Left colon (tissue), 2 donors: ENCODE measurements around the gene MTFR1L. TPM values are rescaled to one million over a fixed set of nuclear protein-coding genes. Genes with fewer than 3 reads are reported as not detected.
A peak's percentile ranks its signal among the peaks of the same experiment; 100 is the strongest.

ENCODE experiments used
- ATAC-seq: fragments of 200-7000 bp; cut with Tn5 transposase; one replicate; pipeline ENCODE4 v1.9.1; 2020; ENCODE audit warnings: mild to moderate bottlenecking, moderate library complexity
- DNase-seq, 2 donors: peaks; one replicate each; pipeline ENCODE4 v3.0.0-alpha.2; 2020
- intact Hi-C, 2 donors: fragments of 100-400 bp; cut with DNase I in 1 of 2; cut with micrococcal nuclease in 1 of 2; formaldehyde crosslinking; loops; one replicate each; pipeline versions ENCODE4 v1.11.2 to v1.14.0; 2022; cut with DNase I, micrococcal nuclease
- total RNA-seq, 2 donors: library from RNA; stranded (reverse); fragmentation: NEBNext Ultra II Directional; extraction: Animal tissue kit (Norgen Biotek cat#: 25700); gene quantifications; one replicate each; pipeline ENCODE4 v1.2.1, GENCODE V29; 2021
- donor health status: DM: no; HTN: no; CAD: no.
- donor health status: DM: yes; HTN: yes; CAD: no.

Gene MTFR1L
- total RNA-seq, 2 donors from 2014 or later, result 42.1 to 59.4 TPM

DNA sequence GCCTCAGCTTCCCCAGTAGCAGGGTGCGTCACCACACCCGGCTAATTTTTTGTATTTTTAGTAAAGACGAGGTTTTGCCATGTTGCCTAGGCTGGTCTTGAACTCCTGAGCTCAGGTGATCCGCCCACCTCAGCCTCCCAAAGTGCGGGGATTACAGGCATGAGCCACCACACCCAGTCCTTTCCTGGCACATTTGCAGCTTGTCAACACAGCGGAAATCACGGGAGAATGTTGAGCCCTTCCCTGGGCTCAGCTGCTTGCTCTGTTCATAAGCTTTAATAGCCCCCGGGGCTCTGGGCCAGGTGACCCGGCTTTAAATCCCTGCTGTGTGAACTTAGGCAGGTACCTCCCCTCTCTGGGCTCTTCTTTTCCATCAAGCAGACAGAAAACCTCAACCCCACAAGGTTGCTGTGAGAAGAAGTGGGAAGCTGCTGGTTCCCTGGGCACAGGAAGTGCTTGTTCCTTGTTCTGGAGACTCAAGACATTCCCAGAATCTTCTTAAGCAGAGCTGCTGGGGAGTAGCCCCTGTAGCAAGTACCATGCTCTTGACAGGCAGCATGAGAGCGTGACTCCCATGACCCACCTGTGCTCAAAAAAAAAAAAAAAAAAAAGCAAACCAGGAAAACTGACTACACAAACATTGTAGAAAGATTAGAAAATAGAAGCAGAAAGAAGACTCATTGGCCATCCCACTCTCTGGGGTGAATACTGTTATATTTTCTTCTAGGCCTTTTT is 34.3 kb upstream of the MTFR1L start:
- DNase-seq (no peak), ATAC-seq (peak; percentile 62)
- intact Hi-C loops, result no loop called here

DNA sequence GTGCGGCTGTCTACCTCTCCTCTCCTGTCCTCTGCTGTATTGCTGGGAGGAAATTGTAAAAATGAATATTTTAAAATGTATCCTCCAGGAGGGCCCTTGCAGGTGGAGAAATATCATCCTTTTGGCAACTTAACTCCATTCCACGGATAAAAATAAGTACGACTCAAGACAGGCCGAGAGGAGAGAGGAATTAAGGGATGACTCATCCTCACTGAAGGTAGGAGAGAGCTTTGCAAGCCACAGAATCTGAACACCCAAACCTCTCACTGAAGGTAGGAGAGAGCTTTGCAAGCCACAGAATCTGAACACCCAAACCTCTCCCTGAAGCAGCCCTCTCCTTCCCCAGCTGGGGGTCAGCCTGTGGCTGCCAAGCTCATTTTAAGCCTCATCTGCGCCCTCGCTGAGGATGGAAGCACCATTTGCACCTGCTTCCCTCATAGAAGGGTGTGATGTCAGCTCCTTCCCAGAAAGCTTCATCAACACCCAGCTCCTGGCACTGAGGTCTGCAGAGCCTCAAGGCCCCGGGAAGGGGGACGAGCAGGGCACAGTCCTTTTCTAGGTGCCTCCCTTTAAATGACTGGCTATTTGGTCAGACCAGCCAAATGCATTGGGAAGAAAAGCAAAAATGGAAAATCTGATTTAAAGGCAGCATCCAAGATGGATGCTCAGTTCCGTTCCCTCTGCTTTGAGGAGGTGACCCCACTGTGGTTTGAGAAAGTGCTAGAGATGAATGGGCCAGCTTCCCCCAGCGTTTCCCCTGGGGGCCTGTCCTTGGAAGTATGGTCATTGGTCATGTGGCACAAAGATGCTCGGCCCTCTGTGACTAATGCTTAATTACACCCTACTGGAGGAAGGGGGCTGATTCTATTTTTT is 32.6 kb upstream of the MTFR1L start:
- no peak for DNase-seq

DNA sequence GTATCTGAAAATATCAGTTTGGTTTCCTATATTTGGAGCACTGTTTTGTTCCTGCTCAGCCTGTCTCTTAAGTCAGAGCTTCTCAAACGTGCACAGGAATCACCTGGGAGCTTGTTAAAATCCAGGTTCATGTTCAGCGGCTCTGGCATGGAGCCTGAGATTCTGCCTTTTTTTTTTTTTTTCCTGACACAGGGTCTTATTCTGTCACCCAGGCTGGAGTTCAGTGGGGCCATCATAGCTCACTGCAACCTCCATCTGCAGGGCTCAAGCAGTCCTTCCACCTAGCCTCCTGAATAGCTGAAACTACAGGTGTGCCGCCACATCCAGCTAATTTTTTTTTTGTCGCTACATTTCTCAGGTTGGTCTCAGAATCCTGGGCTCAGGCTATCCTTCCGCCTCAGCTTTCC is 32.0 kb upstream of the MTFR1L start:
- intact Hi-C loops, result no loop called here
- no peak for DNase-seq
- no peak for ATAC-seq

More for the DNA sequence above, 32.6 kb upstream of the MTFR1L start:
- intact Hi-C loops, result no loop called here
- ATAC-seq, result no peak

DNA sequence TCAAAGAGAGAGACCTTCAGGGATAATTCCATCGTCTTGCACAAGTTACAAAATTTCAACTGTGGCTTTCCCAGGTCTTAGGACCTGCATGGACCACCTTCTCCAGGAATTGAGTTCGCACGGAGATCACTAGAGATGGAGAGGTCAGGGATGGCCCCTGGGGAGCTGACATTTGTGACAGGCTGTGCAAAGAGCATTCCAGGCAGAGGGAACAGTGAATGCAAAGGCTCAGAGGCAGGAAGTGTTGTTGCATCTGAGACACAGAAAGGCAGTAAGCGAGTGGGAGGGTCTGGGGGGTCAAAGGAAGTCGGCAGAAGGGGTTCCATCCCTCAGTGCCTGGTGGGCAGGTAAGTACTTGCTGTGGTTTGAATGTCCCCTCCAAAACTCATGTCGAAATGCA is 29.3 kb upstream of the MTFR1L start:
- intact Hi-C loops, result no loop called here
- ATAC-seq (no peak), DNase-seq (no peak)

GRCh38 chr1:25792115-25792514 is 27.6 kb upstream of the MTFR1L start:
- intact Hi-C loops, result no loop called here
- ATAC-seq, result no peak
- no peak for DNase-seq

DNA sequence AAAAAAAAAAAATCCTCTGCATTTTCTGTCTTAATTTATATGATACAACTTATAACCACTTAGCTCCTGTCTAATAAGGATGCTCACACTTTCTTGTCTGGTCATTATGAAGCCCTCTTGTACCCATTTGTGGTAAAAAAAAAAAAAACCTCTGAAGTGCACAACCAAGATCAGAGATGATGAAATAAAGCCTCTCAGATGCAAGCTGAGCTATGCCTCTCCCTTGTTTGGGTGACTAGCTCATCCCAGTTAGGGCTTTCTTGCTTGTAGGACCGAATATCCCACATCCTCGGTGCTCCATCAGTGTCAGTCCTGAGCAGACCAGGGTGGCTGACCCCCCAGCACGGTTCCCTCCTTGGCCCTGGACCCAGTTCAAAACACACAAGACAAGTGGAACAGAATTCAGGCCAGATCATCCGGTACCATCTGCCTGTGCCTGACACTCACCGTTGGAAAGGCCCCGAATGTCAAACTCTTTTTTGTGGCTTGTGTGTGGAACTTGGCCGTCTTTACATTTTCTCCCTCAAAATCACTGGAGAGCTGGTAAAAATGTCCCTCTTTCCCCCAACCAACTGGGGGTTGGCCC is 26.1 kb upstream of the MTFR1L start:
- intact Hi-C loops, result no loop called here

GRCh38 chr1:25794325-25794724 is 25.4 kb upstream of the MTFR1L start:
- intact Hi-C loops, result no loop called here
- DNase-seq (no peak), ATAC-seq (no peak)

More for the DNA sequence above, 26.1 kb upstream of the MTFR1L start:
- no peak for ATAC-seq
- no peak for DNase-seq

- intact Hi-C loops, result loop anchor here (5.0 kb wide), 2 partner anchors 183 to 188 kb away; no protein-coding TSS in a partner anchor
- no peak for DNase-seq
- no peak for ATAC-seq
These were observed 24.5 kb upstream of the MTFR1L start for GRCh38 chr1:25795211-25795610.

DNA sequence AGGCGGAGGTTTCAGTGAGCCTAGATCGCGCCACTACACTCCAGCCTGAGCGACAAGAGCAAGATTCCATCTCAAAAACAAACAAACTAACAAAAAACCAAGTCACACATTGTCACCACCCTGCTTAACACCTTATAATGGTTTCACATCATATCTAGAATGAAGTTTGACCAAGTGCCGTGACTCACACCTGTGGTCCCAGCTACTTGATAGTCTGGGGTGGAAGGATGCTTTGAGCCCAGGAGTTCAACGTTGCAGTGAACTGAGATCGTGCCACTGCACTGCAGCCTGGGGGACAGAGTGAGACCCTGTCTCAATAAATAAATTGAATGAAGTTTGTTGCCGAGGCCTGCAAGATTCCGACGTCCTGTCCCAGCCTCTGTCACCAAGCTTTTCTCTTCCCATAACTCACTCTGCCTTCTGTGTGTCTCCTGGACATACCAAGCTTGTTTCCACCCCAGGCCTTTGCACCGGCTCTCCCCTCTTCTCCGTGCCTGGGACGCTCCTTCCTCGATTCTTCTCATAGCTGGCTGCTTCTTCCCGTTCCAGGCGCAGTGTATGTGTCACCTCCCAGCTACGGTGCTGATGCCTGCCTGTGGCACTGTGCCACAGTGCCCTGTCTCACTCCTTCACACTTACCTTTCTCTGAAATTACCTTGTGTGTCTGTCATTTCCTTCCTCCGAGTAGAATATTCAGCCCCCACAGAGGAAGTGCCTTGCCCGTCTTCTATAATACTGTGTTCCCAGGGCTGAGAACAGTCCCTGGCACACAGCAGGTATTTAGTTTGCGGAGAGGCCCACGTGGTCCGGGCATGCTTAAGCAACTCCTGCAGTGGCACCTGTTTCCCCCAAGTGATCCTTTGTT is 23.6 kb upstream of the MTFR1L start:
- intact Hi-C loops, result loop anchor here (5.0 kb wide), 2 partner anchors 184 to 189 kb away; no protein-coding TSS in a partner anchor
- ATAC-seq, result peak; percentile 45
- DNase-seq, result no peak

GRCh38 chr1:25796811-25797458 is 22.8 kb upstream of the MTFR1L start:
- peak; percentile 60 for ATAC-seq
- intact Hi-C loops, result loop anchor here (5.0 kb wide), 2 partner anchors 185 to 190 kb away; no protein-coding TSS in a partner anchor
- peak; percentile 74 to 95 for DNase-seq

- peak in 1 of 2 donors; percentile 49 for DNase-seq
- intact Hi-C loops, result loop anchor here (5.0 kb wide), 2 partner anchors 186 to 191 kb away; no protein-coding TSS in a partner anchor
- ATAC-seq, result peak; percentile 33
These were observed 21.8 kb upstream of the MTFR1L start for GRCh38 chr1:25797939-25798338.

DNA sequence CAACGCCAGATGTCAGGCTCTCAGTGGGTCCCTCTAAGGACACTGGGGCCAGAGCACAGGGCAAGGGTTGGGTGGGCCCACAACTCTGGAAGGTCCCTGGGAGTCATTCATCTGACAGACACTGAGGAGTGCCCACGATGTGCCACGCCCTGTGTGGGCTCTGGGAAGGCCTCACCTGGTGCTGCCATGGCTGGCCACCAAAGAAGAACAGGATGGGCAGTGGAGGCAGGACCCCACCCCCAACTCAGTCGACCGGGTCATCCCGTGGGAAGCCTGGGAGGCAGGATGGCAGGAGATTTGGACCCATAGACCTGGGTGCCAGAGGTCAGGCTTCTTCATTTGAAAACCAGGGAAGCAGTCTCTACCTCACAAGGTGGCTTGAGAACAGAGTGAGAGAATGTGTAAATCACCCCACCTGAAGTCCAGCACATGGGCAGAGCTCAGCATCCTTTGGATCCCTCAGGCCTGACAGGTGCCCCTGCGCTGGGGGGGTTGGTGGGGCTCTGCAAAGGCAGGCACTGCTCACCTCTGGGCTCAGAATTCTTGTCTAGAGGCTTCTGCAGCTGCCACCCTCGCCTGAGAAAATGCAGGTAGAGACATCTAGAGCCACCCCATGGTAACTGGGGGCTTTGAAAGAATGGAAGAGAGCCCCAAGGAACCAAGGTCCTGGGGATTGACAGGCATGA is 20.9 kb upstream of the MTFR1L start:
- no peak for ATAC-seq
- DNase-seq, result no peak
- intact Hi-C loops, result loop anchor here (5.0 kb wide), 2 partner anchors 187 to 192 kb away; no protein-coding TSS in a partner anchor

DNA sequence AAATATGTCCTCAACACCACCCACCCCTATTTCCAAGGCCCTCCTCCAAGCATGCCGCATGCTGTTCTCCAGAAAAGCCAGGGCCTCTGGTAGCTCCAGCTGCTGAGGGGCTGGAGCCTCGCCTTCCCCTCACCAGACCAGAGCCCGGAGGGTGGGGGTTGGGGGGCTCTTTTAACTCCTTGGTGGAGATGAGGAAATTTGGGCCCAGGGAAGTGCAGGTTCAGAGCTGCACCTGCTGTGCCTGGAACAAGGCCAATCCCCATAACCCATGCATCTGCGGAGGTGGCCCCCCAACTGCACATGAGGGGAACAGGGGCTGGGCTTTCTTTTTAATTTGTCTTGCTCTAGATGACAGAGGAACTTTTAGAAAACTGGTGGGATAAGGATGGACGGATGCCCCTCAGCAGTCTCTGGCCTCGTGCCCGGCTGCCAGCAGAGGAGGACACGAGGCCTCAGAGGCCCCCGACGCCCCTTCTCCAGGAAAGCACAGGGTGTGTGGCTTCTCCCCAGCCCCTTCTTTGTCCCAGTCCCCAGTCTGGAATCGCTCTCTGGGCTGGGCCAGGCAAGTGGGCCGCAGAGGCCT is 20.3 kb upstream of the MTFR1L start:
- no peak for ATAC-seq
- no peak for DNase-seq
- intact Hi-C loops, result loop anchor here (5.0 kb wide), 2 partner anchors 187 to 192 kb away; no protein-coding TSS in a partner anchor

GRCh38 chr1:25799935-25800702 is 19.6 kb upstream of the MTFR1L start, which contains the start of gene SELENON:
Gene SELENON (plus strand): TSS chr1:25800193. CDS start chr1:25800231, 38 bp downstream.
- intact Hi-C loops, result loop anchor here (5.0 kb wide), 2 partner anchors 188 to 193 kb away; no protein-coding TSS in a partner anchor
- peak; percentile 69 for ATAC-seq

DNA sequence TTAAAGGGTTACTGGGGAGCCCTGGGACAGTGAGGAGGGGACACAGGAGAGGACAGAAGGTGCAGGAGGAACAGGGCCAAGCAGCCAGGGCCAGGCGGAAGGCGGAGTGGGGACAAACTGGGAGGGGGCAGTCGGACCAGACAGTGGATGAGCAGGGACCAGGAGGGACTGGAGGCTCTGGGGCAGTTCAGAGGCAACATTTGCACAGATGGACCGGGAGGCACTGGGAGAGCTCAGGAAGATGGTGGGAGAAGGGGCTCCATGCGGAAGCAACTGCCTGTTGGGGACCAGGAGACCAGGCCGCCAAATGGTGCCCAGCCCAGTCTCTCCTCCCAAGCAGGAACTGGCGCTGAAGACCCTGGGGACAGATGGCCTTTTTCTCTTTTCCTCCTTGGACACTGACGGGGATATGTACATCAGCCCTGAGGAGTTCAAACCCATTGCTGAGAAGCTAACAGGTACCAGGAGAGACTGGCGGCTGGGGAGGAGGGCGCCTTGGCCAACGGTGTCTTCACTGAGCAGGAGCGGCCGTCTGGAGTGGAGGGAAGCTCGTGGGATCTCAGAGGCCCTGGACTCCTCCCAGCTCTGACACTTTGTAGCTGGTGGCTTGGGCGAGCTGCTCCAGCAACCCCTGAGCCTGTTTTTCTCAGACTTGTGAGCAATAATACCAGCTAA is 18.9 kb upstream of the MTFR1L start:
- intact Hi-C loops, result no loop called here
- DNase-seq, result no peak
- ATAC-seq, result peak; percentile 13

More at GRCh38 chr1:25799935-25800702, 19.6 kb upstream of the MTFR1L start, which contains the start of gene SELENON:
- DNase-seq, result peak in 1 of 2 donors; percentile 66
